ENCODE results near the gene LIN37. TPM values are rescaled to one million over a fixed set of nuclear protein-coding genes. Genes with fewer than 3 reads are reported as not detected.

The LIN37 gene
- total RNA-seq, 2 donors from 2014 or later, result 12.6 to 13.6 TPM

DNA sequence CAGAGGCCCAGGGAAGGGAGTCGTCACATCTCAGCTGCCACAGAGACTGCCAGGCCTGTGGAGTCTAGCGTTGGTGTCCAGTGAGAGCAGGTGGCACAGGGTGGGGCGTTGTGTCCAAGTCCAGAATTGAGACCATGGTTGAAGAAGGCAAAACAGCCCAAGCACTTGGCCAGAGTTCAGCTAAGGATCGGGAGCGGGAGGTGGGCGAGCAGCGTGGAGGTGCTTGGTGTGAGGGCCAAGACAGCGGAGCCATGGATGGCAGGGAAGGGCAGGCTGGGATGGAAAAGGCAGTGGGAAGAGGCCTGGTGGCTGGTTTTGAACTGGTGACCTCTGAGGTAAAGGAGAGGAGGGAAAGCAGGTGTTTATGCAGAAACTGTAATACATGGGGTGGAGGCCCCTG, 14.1 kb upstream of the LIN37 start:
- H3K9me3 ChIP-seq (ENCODE audit: control insufficient read depth, low read length, poor library complexity, severe bottlenecking), result no peaks in the 10 kb centered on the region
- peaks cover 32% of the 10 kb centered on the region for H3K4me1 Mint-ChIP-seq
- no peak overlapping the region for H3K4me3 Mint-ChIP-seq

DNA sequence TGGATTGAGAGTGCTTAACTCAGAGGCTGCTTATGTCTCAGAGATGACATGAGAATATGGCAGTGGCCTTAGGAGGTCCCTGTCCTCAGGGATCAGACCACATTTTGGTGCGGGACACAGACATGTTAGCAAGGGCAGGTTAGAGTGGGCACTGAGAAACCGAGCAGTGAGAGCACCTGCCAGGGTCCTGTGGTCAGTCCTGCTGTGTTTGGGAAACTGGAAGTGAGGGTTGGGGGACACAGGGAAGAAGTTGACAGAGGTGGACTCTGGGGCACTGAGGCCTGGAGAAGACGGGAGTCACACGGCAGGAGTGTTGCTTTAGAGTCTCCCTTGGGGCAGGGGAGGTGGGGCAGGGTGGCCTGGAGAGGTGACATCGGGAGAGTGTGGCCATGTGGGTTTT, 13.5 kb upstream of the LIN37 start:
- H3K9me3 ChIP-seq (ENCODE audit: control insufficient read depth, low read length, poor library complexity, severe bottlenecking), result no peaks in the 10 kb centered on the region
- Mint-ChIP-seq H3K27me3 (no peaks in the 10 kb centered on the region), H3K36me3 (ENCODE audit: low read depth) (peaks cover 10% of the 10 kb centered on the region), H3K27ac (peak overlapping the region; percentile 86), H3K4me3 (no peak overlapping the region), H3K4me1 (peaks cover 32% of the 10 kb centered on the region)
- DNase-seq (no peak), ATAC-seq (no peak)

More for the DNA sequence above, 14.1 kb upstream of the LIN37 start:
- ATAC-seq (no peak), DNase-seq (no peak)
- peak overlapping the region; percentile 86 for H3K27ac Mint-ChIP-seq
- H3K27me3 Mint-ChIP-seq, result no peaks in the 10 kb centered on the region
- H3K36me3 Mint-ChIP-seq (ENCODE audit: low read depth), result peaks cover 11% of the 10 kb centered on the region

DNA sequence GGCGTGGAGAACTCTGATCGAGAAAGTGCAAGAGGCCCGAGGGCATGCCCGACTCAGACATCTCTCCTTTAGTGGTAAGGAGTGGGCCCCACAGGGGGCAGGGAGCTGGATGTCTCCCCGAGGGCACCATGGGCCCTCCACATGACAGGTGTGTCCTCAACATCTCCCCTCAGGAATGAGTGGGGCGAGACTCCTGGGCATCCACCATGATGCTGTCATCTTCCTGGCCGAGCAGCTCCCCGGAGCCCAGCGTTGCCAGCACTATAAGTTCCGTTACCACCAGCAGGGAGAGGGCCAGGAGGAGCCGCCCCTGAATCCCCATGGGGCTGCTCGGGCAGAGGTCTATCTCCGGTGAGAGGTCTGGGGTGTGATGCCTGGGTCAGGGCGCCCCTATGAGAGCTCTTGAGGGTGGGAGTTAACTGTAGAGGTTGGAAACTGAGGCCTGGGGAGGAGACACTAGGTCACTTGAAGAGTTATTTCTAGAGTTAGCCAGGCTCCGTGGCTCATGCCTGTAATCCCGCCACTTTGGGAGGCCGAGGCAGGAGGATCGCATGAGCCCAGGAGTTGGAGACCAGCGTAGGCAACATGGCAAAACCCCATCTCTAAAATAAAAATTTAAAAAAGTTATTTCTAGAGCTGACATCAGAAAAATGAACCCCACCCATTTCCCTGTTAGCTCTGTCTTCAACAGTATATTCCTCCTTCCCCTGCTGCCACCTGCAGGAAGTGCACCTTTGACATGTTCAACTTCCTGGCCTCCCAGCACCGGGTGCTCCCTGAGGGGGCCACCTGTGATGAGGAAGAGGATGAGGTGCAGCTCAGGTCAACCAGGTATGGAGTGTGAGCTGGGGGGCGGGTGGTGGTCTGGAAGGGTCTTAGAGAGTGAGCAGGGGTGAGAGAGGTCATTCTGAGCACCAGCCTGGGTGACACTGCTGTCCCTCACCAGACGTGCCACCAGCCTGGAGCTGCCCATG, 11.2 kb upstream of the LIN37 start:
- no peaks in the 10 kb centered on the region for H3K27me3 Mint-ChIP-seq
- H3K4me1 Mint-ChIP-seq, result peaks cover 34% of the 10 kb centered on the region
- H3K9me3 ChIP-seq (ENCODE audit: control insufficient read depth, low read length, poor library complexity, severe bottlenecking), result no peaks in the 10 kb centered on the region
- ATAC-seq (no peak), DNase-seq (no peak)
- no peaks in the 10 kb centered on the region for H3K36me3 Mint-ChIP-seq (ENCODE audit: low read depth)
- H3K27ac Mint-ChIP-seq, result peak overlapping the region; percentile 47
- peak overlapping the region; percentile 50 for H3K4me3 Mint-ChIP-seq

DNA sequence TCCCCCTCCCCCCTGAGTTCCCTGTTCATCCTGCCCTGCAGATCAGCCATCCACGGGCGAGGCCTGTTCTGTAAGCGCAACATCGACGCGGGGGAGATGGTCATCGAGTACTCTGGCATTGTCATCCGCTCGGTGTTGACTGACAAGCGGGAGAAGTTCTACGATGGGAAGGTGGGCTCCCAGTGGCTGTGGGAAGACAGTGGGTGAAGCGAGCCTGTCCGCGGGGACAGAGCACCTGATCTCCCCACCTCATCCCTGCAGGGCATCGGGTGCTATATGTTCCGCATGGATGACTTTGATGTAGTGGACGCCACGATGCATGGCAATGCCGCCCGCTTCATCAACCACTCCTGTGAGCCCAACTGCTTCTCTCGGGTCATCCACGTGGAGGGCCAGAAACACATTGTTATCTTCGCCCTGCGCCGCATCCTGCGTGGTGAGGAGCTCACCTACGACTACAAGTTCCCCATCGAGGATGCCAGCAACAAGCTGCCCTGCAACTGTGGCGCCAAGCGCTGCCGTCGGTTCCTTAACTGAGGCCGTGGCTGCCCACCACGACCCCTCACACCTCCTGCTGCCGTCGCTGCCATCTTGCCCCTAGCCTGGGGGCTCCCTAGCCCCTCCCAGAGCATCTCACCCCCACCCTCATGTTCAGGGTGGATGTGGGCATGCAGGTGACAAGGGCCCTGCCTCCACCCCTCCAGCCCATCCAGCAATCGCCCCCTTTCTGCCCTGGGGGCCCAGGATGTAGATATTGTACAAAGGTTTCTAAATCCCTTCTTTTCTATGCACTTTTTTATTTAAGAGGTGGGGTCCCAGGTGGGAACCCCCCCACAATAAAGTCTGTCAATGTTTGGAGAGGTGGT, 10.1 kb upstream of the LIN37 start:
- peak overlapping the region; percentile 66 for H3K27ac Mint-ChIP-seq
- peaks cover 2% of the 10 kb centered on the region for H3K36me3 Mint-ChIP-seq (ENCODE audit: low read depth)

DNA sequence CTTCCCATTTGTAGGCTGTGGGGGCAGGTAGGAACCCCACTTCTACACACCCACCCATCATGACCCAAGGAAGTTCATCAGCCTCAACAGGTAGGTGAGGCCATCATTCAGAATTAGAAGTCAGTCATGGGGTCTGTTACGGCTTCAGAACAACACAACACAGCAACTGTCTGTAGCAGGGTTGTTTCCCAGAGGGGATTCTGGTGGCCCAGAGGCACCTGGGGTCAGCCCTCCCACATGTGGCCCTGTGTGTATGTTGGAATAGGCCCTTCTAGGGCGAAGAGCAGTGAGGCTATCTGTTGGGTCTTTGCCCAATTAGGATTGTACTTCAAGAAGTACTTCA, 9.5 kb upstream of the LIN37 start:
- H3K9me3 ChIP-seq (ENCODE audit: control insufficient read depth, low read length, poor library complexity, severe bottlenecking), result no peaks in the 10 kb centered on the region
- Mint-ChIP-seq H3K36me3 (ENCODE audit: low read depth) (peaks cover 2% of the 10 kb centered on the region), H3K4me1 (peaks cover 44% of the 10 kb centered on the region), H3K4me3 (peak overlapping the region; percentile 94), H3K27ac (peak overlapping the region; percentile 66), H3K27me3 (no peaks in the 10 kb centered on the region)
- DNase-seq, result no peak
- ATAC-seq, result no peak

More for the DNA sequence above, 10.1 kb upstream of the LIN37 start:
- ATAC-seq, result no peak
- Mint-ChIP-seq H3K27me3 (no peaks in the 10 kb centered on the region), H3K4me3 (no peak overlapping the region), H3K4me1 (peaks cover 43% of the 10 kb centered on the region)
- H3K9me3 ChIP-seq (ENCODE audit: control insufficient read depth, low read length, poor library complexity, severe bottlenecking), result no peaks in the 10 kb centered on the region
- no peak for DNase-seq

DNA sequence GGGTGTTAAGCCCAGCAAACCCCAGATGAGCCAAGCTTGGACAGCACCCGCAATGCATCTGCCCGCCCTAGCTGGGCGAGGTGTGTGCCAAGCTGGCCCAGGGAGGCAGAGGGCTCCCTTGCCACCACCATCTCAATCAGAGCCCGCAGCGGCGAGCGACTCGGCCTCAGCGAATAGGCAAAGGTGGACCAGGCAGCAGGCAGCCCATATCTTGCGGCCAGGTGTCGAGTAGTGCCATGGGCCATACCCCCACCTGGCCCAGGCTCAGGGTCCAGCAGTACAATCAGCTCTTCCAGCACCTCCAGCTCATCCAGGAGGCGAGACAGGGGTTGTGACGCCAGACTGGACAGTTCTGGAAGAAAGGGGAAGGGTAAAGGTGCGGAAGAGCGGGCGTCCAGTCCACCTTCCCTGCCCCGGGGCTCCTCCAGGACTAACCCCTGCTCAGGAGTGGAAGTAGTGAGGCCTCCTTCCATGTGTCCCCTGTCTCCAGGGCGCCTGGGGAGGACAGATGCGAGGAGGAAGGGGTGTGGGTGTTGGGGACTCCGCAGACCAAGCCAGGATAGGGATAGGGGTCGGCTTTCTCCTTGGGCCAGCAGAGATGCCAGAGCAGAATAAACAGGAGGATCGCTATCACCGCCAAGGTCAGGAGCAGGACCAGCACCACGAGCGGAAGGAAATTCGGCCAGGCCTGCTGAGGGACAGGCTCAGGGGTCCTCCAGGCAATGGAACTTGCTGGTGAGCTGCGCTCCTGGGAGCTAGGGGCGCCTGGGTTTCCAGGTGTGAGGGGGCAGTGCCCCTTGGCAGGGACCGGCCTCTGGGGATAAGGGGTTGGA, 8.9 kb upstream of the LIN37 start:
- H3K9me3 ChIP-seq (ENCODE audit: control insufficient read depth, low read length, poor library complexity, severe bottlenecking), result no peaks in the 10 kb centered on the region
- H3K36me3 Mint-ChIP-seq (ENCODE audit: low read depth), result peaks cover 2% of the 10 kb centered on the region
- no peaks in the 10 kb centered on the region for H3K27me3 Mint-ChIP-seq
- DNase-seq (no peak), ATAC-seq (no peak)
- peak overlapping the region; percentile 94 for H3K4me3 Mint-ChIP-seq
- H3K4me1 Mint-ChIP-seq, result peaks cover 44% of the 10 kb centered on the region
- peak overlapping the region; percentile 66 for H3K27ac Mint-ChIP-seq

DNA sequence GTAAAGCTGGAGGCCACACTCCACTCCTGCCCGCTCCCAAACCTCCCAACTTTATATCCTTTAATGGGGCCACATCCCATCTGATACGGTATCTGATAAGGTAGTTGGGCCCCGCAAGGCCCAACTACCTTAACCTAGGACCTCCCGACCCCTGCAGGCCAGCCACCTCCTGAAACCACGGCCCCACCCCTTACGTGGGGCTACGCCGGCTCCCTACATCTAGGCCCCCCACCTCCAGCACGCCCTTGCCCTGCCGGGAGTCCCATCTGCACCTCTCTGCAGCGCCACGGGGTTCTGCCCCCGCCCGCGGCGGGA, 8.3 kb upstream of the LIN37 start:
- peak overlapping the region; percentile 100 for H3K27ac Mint-ChIP-seq

DNA sequence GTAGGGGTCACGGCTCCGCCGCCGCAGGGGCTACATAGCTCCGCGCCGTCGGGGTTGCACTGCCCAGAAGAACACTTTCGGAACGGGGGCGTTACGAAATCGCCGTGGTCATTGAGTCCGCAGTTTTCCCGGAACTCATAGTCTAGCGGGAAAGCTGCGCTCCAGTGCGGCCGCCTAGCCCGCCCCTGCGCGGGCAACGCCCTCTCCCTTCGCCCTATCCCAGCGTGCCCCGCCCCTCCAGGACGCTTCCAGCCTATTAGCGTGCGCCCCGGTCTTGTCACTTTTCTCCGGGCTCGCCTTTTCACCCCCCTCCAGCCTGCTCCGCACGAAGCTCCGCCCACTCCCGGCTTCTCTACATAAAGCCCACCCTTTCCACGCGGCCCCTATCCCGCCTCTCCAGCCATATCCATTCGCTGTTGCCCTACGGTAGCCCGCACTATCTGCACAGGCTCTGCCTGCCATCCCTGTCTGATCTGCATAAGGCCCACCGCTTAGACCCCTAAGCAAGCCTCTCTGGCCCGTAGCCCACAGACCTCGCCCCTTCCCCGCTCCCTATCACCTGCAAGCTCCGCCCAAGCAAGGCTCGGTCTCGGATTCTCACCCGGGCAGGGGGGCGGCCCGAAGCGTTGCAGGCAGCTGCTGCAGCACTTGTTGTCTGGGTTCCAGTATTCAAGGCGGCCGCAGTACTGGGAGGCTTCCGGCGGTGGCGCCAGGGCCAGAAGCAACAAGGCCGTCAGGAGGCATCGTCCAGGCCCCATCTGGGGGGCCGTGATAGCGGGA, 7.8 kb upstream of the LIN37 start:
- H3K9me3 ChIP-seq (ENCODE audit: control insufficient read depth, low read length, poor library complexity, severe bottlenecking), result no peaks in the 10 kb centered on the region
- Mint-ChIP-seq H3K27me3 (no peaks in the 10 kb centered on the region), H3K4me1 (peaks cover 50% of the 10 kb centered on the region), H3K4me3 (peak overlapping the region; percentile 94), H3K36me3 (ENCODE audit: low read depth) (peaks cover 4% of the 10 kb centered on the region), H3K27ac (peak overlapping the region; percentile 100)
- ATAC-seq (peak; percentile 67), DNase-seq (peak; percentile 89 to 93 (median 92))

More for the DNA sequence above, 8.3 kb upstream of the LIN37 start:
- DNase-seq, result no peak
- Mint-ChIP-seq H3K4me3 (peak overlapping the region; percentile 94), H3K27me3 (no peaks in the 10 kb centered on the region), H3K36me3 (ENCODE audit: low read depth) (peaks cover 2% of the 10 kb centered on the region), H3K4me1 (peaks cover 47% of the 10 kb centered on the region)
- no peaks in the 10 kb centered on the region for H3K9me3 ChIP-seq (ENCODE audit: control insufficient read depth, low read length, poor library complexity, severe bottlenecking)
- ATAC-seq, result peak; percentile 4

DNA sequence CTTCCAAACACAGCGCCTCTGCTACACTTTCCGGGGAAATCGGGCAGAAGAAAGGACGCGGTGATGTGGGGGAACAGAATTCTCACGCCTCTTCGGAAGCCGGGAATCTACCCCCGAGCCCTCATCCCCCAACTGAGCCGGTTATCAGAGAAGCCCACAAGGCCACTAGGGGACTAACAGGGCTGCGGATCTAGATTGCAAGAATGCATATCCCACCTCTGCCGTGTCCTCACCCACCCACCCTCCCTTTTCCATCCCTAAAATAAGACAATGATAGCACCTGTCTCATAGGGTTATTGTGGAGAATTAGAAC, 7.2 kb upstream of the LIN37 start:
- Mint-ChIP-seq H3K4me1 (peaks cover 52% of the 10 kb centered on the region), H3K4me3 (peak overlapping the region; percentile 96), H3K36me3 (ENCODE audit: low read depth) (peaks cover 4% of the 10 kb centered on the region), H3K27ac (peak overlapping the region; percentile 100), H3K27me3 (no peaks in the 10 kb centered on the region)
- ATAC-seq (no peak), DNase-seq (no peak)
- no peaks in the 10 kb centered on the region for H3K9me3 ChIP-seq (ENCODE audit: control insufficient read depth, low read length, poor library complexity, severe bottlenecking)

DNA sequence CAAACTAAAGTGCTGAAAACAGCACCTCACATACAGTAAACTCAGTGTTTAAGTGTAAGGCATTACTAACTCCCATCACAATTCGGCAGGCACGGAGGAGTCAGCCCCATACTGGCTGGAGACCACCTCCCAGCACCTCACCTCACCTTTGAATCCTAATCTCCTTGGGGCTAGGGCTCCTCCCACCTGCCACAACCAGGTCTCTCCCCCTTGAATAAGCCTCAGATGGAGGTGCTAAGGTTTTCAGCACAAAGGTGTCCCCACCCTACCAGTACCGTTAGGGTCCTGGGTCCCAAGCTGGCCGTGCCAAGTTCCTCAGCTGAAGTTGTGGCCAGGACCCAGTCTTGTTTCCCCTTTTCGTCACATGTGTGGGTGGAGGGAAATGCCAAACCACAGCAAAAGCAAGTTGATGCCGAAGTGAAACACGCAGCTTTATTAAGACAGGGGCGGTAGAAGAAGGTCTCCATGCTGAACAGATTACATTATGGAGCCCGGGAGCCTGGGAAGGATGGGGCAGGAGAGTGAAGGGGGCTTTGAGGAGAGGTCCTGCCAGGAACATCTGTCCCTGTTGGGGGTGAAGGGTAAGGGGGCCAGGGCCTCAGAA, 6.2 kb upstream of the LIN37 start, which contains the start of gene IGFLR1:
Gene IGFLR1 (minus strand): TSS at position 332 of the 604 bp plus-strand sequence. CDS start 1,272 bp downstream, outside the sequence.
- DNase-seq (peak in 2 of 3 donors; percentile 30 to 48), ATAC-seq (peak; percentile 6)
- H3K4me3 Mint-ChIP-seq, result peak within 1 kb of the TSS; percentile 96
- no peaks in the 10 kb centered on the region for H3K9me3 ChIP-seq (ENCODE audit: control insufficient read depth, low read length, poor library complexity, severe bottlenecking)
- peaks cover 48% of the 10 kb centered on the region for H3K4me1 Mint-ChIP-seq
- H3K27me3 Mint-ChIP-seq, result no peaks in the 10 kb centered on the region
- H3K27ac Mint-ChIP-seq, result peak within 1 kb of the TSS; percentile 100
- peaks cover 4% of the 10 kb centered on the region for H3K36me3 Mint-ChIP-seq (ENCODE audit: low read depth)

DNA sequence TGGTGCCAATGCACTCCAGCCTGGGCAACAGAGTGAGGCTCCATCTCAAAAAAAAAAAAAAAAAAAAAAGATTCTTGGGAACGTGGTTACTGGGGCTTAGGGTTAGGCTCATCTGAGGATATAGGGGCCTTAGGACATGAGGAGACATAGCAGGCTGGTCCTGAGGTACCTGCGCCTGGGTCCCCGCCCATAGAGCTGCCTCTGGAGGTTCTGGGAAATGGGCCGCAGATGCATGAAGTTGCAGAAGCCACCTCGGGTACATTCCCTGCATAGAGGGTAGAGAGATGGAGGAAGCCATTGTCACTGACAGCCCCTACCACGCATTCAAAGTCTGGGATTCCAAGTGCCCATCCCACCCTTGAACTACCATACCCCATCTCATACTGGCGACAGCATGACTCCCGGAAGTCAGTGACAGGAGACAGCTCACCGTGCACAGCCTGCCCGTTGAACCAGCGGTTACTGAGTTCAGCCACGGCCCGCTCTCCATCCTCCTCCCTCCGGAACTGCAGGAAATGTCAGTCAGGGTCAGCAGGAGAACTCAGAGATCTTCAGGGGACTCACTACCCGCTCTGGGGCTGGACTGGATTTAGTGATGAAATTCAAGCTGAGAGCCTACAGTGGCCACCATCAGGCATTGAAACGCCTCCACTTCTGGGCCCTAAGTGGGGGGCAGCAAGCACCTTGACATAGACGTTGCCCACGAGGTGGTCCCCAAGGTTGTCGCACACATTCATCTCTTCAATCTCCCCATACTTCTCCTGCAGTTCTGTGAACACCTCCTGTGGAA, 4.5 kb upstream of the LIN37 start:
- no peak for ATAC-seq
- H3K36me3 Mint-ChIP-seq (ENCODE audit: low read depth), result peaks cover 4% of the 10 kb centered on the region
- H3K9me3 ChIP-seq (ENCODE audit: control insufficient read depth, low read length, poor library complexity, severe bottlenecking), result no peaks in the 10 kb centered on the region
- peaks cover 54% of the 10 kb centered on the region for H3K4me1 Mint-ChIP-seq
- peak overlapping the region; percentile 100 for H3K27ac Mint-ChIP-seq
- H3K27me3 Mint-ChIP-seq, result no peaks in the 10 kb centered on the region
- H3K4me3 Mint-ChIP-seq, result peak overlapping the region; percentile 98
- DNase-seq, result no peak
